Fibroblast of mammary gland (primary cell): ENCODE measurements around the gene CADPS.

Source experiments
- DNase-seq: peaks from one replicate; pipeline ENCODE4 v3.0.0-alpha.2; 2010; ENCODE audit warnings: low read depth
- H3K4me3 ChIP-seq: 2 replicates; pipeline ENCODE4 v1.5.1; 2011; ENCODE audit warnings: low read depth, mild to moderate bottlenecking, low read length, moderate library complexity; ENCODE audit not compliant: control insufficient read depth
- TF ChIP-seq, protein P1 (sequence below): conservative IDR thresholded peaks from 2 replicates; pipeline ENCODE4 v1.5.1; 2011; ENCODE audit warnings: low read depth, low read length, inconsistent platforms; ENCODE audit not compliant: control insufficient read depth, insufficient read depth

CADPS gene

DNA sequence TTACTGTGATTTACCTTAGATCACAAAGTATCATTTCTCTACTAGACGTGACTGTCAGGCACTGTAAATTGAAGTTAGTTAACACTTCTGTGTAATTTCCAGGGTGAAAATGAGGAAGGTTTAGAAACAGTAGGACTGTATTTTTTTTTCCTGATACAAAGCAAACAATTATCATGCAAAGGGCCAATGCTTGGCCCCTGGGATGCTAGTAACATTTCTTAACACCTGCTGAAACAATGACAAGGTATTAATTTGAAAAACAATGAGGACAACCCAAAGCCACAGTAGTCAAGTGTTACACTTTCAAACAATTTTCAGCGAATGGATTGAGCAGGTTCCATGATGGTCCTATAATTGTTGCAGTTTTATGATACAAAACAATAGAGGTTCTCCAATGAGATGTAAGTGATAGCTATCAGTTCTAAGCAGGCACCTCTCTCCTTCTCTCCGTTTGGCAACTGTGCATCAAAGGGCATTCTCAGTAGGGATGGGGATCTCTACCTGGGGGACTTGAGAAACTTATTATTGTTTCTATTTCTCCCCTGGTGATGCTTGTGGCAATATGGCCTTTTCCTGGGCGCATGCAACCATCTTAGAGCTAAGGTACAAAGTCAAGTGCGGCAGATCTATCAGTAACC lies 435.9 kb downstream of the CADPS start:
- TF ChIP-seq, protein P1, sequence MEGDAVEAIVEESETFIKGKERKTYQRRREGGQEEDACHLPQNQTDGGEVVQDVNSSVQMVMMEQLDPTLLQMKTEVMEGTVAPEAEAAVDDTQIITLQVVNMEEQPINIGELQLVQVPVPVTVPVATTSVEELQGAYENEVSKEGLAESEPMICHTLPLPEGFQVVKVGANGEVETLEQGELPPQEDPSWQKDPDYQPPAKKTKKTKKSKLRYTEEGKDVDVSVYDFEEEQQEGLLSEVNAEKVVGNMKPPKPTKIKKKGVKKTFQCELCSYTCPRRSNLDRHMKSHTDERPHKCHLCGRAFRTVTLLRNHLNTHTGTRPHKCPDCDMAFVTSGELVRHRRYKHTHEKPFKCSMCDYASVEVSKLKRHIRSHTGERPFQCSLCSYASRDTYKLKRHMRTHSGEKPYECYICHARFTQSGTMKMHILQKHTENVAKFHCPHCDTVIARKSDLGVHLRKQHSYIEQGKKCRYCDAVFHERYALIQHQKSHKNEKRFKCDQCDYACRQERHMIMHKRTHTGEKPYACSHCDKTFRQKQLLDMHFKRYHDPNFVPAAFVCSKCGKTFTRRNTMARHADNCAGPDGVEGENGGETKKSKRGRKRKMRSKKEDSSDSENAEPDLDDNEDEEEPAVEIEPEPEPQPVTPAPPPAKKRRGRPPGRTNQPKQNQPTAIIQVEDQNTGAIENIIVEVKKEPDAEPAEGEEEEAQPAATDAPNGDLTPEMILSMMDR: no peak
- no peak overlapping the region for H3K4me3 ChIP-seq
- DNase-seq: no peak

DNA sequence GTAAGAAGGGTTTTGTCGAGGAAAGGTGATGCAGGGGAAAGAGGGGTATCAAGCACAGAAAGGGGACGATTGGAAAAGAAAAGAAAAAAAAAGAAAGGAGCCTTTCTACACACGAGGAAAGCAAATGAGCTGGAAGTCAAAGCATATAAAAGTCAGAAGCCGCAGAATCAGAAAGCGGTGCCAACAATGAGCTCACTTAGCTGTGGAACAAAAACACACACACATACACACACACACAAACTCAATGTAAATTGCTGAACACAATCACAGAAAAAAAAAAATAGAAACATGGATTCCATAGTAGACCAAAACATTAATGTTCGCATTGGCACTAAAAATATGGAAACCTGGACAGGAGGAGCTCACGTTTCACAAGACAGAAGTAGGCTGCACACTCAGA lies 438.4 kb downstream of the CADPS start:
- peak; percentile 15 for DNase-seq
- TF ChIP-seq, protein P1: no peak
- no peak overlapping the region for H3K4me3 ChIP-seq

DNA sequence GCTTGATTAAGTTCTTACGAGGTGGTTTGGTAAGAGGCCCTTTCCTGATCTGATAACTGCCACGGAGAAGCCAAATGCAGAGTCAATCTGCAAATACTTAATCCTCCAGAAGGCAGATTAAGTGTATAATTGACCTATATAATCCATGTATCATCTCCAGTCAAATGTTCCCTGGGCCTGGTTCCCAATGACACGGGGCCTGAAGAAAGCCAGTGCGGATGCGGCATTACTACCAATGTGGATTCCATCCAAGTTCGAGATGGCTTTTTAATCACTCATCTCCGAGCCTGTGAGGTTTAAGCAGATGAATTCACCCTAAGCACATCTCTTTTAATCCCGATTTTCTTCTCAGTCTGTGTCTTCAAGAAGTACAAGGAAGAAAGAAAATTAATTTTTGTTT lies 441.8 kb downstream of the CADPS start:
- H3K4me3 ChIP-seq: no peak overlapping the region
- DNase-seq: no peak
- TF ChIP-seq, protein P1: no peak

DNA sequence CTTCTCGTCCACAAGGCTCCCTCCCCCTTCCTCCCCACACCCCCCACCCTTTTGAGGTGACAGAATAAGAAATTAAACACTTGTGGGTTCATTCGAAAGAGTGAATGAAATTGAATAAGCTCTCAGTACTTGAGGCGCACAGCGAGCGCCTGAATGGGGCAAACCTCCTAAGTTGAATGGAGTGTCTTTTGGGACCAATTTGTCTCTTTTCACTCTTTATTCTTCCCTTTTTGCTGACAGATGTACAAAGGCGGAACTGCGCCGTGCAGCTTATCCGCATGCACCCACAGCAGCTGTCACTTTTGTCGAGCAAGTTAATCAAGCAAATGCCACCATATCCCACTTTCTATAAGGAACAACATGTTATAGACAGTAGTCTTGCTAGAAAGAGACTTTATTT lies 454.0 kb downstream of the CADPS start:
- TF ChIP-seq, protein P1: no peak
- DNase-seq: no peak
- H3K4me3 ChIP-seq: no peak overlapping the region

GRCh38 chr3:62416144-62416543 lies 459.1 kb downstream of the CADPS start:
- H3K4me3 ChIP-seq: no peak overlapping the region
- no peak for DNase-seq
- TF ChIP-seq, protein P1: no peak

DNA sequence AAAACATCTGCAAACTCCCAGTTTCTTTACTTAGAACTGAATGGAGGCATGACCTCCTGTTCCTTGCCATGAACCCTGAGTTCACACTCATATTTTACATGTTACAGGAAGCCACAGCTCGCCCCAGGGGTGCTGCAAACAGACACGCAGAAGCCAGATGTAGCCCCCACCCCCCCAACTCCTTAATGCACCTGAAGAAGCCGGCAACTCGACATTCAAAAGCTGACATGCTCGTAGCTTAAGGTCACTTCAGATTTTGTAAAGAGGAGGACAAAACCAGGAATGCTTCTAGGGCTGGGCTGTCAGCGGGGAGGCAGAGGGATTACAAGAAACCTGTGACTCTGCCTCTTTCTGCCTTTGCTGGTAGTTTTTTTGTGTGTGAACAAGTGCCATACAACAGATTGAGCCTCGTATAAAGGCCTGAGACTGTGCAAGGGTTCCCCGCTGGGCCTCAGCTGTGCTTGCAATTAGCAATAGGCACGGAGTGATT lies 459.9 kb downstream of the CADPS start:
- no peak overlapping the region for H3K4me3 ChIP-seq
- TF ChIP-seq, protein P1: no peak
- DNase-seq: no peak
